GM19324 (cell line): ENCODE results near the gene CIAO2B.
"Not testable (repeated sequence)": the region's sequence is repeated elsewhere in the genome, so short reads cannot be mapped to it uniquely, and the experiment has no call there.

Experiments
- ATAC-seq: cut with Tn5 transposase; IDR thresholded peaks from one replicate; pipeline ENCODE4 v1.9.1; 2021; ENCODE audit warnings: mild to moderate bottlenecking, moderate library complexity; ENCODE audit not compliant: unreplicated experiment, low FRiP score

CIAO2B gene

DNA sequence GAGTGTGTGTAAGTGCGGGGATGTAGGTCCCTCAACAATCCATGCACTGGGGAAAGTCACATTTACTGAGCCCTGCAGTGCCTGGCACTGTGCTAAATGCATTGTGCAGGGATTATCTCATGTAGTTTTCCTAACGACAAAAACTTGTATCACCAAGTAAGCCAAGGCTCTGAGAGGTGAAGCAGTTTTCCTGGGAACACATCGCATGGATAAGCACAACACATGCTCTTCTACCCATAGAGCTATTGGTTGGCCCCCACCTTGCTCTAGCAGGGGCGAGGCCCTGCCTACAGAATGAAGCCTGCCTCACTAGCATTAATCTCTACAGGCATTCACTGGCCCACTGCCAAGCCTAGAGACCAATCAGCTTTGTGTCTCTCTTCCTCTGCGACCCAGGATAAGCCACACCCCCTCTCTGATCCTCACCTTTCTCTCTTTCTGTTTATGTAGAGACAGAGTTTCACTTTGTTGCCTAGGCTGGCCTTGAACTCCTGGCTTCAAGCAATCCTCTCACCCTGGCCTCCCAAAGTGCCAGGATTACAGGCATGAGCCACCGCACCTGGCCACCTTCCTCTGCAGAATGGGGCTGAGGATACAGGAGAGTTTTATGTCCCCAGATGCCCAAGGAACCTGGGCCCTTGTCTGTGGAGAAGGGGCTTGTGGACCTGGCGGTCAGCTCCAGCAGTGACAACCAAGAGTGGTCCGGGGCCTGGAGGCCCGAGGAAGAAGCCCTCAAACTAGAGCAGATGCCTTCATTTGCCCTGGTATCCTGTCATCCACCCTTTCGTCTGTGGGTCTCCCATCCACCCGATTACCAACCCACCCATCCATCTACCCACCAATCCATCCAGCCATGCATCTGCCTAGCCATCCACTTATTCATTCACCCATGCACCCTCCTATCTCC, 28.3 kb downstream of the CIAO2B start:
- ATAC-seq, result no peak

GRCh38 chr16:66904846-66905632, 29.2 kb downstream of the CIAO2B start:
- no peak for ATAC-seq

GRCh38 chr16:66904428-66904845, 29.8 kb downstream of the CIAO2B start:
- ATAC-seq, result no peak

- no peak for ATAC-seq
Observed at GRCh38 chr16:66903544-66904427, 30.4 kb downstream of the CIAO2B start.

GRCh38 chr16:66902648-66903543, 31.3 kb downstream of the CIAO2B start:
- no peak for ATAC-seq

- ATAC-seq, result no peak
Observed at GRCh38 chr16:66901626-66902025, 32.6 kb downstream of the CIAO2B start.

GRCh38 chr16:66900721-66901441, 33.3 kb downstream of the CIAO2B start:
- no peak for ATAC-seq

DNA sequence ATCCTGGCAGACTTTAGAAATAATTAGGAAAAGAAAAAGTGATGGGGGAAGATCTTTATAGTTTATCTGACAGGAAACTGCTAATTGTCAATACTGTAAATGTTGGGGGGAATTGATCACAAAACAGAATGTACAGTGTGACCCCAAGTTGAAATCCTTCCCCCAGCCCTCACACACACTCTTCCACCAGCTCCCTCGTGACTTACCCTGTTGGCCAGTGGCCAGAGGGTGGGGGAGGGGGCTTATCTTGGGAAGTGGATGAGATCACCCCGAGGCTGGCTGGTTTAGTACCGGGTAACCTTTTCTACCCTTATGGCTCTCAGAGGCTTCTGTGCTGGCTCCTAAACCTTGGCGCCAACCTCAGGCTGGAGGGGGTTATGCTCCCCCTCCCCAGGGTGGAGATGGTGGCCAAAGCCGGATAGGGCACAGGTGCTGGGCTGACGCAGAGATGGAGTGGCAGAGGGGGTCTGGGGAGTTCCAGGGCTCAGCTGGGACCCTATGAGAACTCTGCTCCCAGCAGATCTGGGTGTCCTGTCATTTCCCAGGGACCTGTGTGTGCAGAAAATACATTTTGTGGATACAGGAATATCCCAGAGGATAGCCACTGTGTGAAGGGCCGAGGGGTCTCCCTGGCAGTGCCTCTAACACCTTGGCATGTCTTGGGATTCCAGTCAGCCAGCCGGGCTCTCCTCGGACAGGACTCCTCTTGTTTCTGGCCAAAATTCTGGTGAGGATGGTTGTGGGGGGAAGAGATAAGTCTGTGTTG, 34.1 kb downstream of the CIAO2B start:
- ATAC-seq, result no peak

DNA sequence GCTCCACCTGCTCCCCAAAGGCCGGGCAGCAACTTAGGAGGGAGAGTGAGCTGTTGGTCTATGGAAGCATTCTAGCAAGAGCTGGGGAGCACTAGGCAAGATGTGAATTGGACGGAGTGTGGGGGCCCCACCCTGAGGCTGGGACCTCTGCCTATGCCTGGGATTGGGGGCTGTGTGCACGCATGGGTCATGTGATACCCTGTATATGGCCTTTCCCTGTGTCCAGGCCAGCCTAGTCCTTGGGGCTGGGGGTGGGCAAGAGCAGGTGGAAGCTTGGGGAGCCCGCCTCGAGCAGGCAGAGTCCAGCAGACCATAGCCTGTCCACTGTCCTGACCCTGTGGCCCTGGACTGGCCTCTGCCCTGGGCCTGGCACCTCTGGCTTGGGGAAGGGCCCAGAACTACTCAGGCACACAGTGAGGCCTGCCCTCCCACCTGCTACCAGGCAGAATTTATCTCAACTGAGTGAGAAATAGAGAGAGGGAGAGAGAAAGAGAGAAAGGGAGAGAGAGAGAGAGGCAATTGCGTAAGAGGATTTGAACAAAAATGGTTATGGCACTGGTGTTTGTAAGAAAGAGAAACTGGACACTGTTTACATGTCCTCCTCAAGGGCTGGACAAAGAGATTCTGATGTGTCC, 34.8 kb downstream of the CIAO2B start:
- no peak for ATAC-seq

GRCh38 chr16:66898933-66899309, 35.3 kb downstream of the CIAO2B start:
- ATAC-seq, result no peak

GRCh38 chr16:66898207-66898606, 36.0 kb downstream of the CIAO2B start:
- ATAC-seq, result no peak

DNA sequence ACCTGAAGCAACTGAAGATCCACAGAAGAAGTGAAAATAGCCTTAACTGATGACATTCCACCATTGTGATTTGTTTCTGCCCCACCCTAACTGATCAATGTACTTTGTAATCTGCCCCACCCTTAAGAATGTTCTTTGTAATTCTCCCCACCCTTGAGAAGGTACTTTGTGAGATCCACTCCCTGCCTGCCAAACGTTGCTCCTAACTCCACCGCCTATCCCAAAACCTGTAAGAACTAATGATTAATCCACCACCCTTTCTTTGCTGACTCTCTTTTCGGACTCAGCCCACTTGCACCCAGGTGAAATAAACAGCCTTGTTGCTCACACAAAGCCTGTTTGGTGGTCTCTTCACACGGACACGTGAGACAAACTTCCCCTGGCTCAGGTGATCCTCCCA, 37.5 kb downstream of the CIAO2B start:
- ATAC-seq, result not testable (repeated sequence)

- no peak for ATAC-seq
Observed at GRCh38 chr16:66895999-66896398, 38.2 kb downstream of the CIAO2B start.

DNA sequence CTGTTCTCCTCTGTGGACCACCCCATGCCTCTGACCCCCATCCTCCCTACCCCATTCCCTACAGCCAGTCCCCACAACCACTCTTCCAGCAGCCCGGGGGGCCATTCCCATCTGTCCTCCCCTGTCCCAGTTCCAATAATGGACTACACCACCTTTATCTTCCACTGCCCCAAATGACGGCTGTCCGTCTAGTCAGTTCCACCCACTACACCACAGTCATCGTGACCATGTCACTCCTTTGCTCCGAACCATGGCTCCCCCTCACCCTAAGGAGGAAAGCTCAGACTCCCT, 38.6 kb downstream of the CIAO2B start:
- no peak for ATAC-seq

DNA sequence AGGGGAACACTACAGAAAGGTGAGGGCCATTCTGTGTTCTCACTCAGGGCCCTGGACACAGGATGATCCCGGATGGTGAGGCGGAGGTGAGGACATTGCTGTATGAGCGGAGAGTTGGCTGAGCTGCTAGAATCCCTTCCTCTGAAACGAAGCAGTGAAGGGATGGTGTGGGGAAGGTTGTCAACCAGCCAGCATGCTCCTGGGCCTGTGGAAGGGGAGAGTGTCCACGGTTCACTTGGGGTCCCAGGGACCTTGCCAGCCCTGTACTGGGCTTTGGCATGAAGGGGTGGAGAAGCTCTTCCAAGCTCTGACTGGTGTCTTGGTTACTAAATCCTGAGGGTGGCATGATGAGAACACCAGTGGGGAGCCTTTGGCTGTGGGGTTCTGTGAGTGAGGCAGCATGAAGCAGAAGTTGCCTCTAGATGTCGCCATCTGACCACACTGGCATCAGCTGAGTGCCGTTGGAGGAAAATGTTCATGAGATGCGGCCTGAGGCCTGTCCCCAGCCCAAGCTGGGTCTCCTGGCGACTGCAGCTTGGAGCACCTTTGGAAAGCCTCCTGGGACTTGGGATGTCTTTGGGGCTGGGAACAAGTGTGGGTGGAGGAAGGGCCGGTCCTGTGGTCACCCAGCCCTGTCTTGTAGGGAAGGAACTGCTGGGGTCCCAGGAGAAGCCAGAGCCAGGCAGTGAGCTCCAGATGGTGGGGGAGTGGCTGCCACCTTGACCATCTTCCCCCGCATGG, 39.1 kb downstream of the CIAO2B start:
- ATAC-seq, result no peak

DNA sequence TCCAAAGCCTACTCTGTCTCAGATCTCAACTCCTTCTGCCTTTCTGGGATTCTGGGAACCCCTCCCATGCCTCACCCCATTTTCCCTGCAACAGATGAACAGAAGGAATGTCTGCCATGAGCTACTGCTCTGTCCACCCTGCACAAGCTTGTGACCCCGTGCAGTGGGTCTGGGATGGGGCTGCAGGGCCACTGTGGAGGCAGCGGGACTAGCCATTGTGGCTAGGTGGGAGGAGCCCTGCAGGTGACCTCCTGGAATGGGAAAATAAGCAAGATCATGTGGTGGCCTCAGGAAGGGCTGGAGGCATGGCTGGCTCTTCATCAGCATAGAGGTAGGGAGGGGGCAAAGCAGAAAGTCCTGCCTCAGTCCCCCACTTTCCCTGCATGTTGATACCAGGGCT, 40.1 kb downstream of the CIAO2B start:
- no peak for ATAC-seq

DNA sequence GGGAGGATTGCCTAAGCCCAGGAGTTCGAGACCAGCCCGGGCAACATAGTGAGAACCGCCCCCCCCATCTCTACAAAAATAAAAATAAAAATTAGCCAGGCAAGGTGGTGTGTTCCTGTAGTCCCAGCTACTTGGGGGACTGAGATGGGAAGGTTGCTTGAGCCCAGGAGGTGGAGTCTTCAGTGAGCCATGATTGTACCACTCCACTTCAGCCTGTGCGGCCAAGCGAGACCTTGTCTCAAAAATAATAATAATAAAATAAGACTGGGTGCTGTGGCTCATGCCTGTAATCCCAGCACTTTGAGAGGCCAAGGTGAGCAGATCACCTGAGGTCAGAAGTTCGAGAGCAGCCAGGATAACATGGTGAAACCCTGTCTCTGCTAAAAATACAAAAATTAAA, 42.4 kb downstream of the CIAO2B start:
- ATAC-seq, result no peak
